MM.1S (cell line): ENCODE results near the gene TMX4.

Experiments
- DNase-seq: peaks from one replicate; pipeline ENCODE4 v3.0.0-alpha.2; 2015
- H2AFZ ChIP-seq: fragments of 300-600 bp; sonication (generic); 2 replicates; pipeline ENCODE4 v1.6.0; 2016; ENCODE audit warnings: antibody characterized with exemption, low read length
- H3F3A ChIP-seq: fragments of 300-600 bp; sonication (generic); 2 replicates; pipeline ENCODE4 v1.6.1; 2016; ENCODE audit warnings: mild to moderate bottlenecking, antibody characterized with exemption, low read length, moderate library complexity, mixed read lengths; ENCODE audit not compliant: insufficient read depth
- H3K27ac ChIP-seq: fragments of 300-600 bp; sonication (generic); 2 replicates; pipeline ENCODE4 v1.5.1; 2016; ENCODE audit warnings: mild to moderate bottlenecking, low read length
- H3K27me3 ChIP-seq: fragments of 300-600 bp; sonication (generic); replicated peaks from 2 replicates; pipeline ENCODE4 v1.6.0; 2016; ENCODE audit warnings: low read length; ENCODE audit not compliant: insufficient read depth
- H3K36me3 ChIP-seq: fragments of 300-600 bp; sonication (generic); replicated peaks from 2 replicates; pipeline ENCODE4 v1.6.1; 2016; ENCODE audit warnings: mild to moderate bottlenecking, low read length, mixed read lengths; ENCODE audit not compliant: insufficient read depth
- H3K4me1 ChIP-seq: fragments of 300-600 bp; sonication (generic); 2 replicates; pipeline ENCODE4 v1.6.1; 2016; ENCODE audit warnings: low read length, mixed read lengths
- H3K4me2 ChIP-seq: fragments of 300-600 bp; sonication (generic); 2 replicates; pipeline ENCODE4 v1.6.0; 2016; ENCODE audit warnings: low read depth, low read length
- H3K4me3 ChIP-seq: fragments of 300-600 bp; sonication (generic); 2 replicates; pipeline ENCODE4 v1.5.1; 2016; ENCODE audit warnings: low read length, mixed read lengths
- H3K79me2 ChIP-seq: fragments of 300-600 bp; sonication (generic); 2 replicates; pipeline ENCODE4 v1.6.1; 2016; ENCODE audit warnings: mixed run types, low read length, mixed read lengths
- H3K9ac ChIP-seq: fragments of 300-600 bp; sonication (generic); 2 replicates; pipeline ENCODE4 v1.6.1; 2016; ENCODE audit warnings: low read length, mixed read lengths
- H3K9me2 ChIP-seq: fragments of 300-600 bp; sonication (generic); replicated peaks from 2 replicates; pipeline ENCODE4 v1.6.1; 2016; ENCODE audit warnings: mild to moderate bottlenecking, low read length, mixed read lengths; ENCODE audit not compliant: insufficient read depth
- H3K9me3 ChIP-seq: fragments of 300-600 bp; sonication (generic); replicated peaks from 2 replicates; pipeline ENCODE4 v1.6.1; 2016; ENCODE audit warnings: mild to moderate bottlenecking, low read length, mixed read lengths; ENCODE audit not compliant: insufficient read depth
- H4K20me1 ChIP-seq: fragments of 300-600 bp; sonication (generic); 2 replicates; pipeline ENCODE4 v1.6.1; 2016; ENCODE audit warnings: mild to moderate bottlenecking, low read length, moderate library complexity, mixed read lengths; ENCODE audit not compliant: insufficient read depth
- CTCF ChIP-seq: fragments of 300-600 bp; sonication (generic); IDR thresholded peaks from 2 replicates; pipeline ENCODE4 v1.5.1; 2016; ENCODE audit warnings: antibody characterized with exemption, low read length, mixed read lengths
- EZH2 ChIP-seq: fragments of 300-600 bp; sonication (generic); optimal IDR thresholded peaks from 2 replicates; pipeline ENCODE3; 2017; ENCODE audit warnings: low read depth, mild to moderate bottlenecking, antibody characterized with exemption, low read length, mixed read lengths
- EZH2phosphoT487 ChIP-seq: fragments of 300-600 bp; sonication (generic); IDR thresholded peaks from 2 replicates; pipeline ENCODE4 v1.6.1; 2018; ENCODE audit warnings: antibody characterized with exemption, low read length

The TMX4 gene

GRCh38 chr20:8019998-8020247 is 362 bp upstream of the TMX4 start:
- H2AFZ ChIP-seq = peak overlapping the region; percentile 46
- H3K4me1 ChIP-seq = peaks cover 22% of the 10 kb centered on the region
- no peaks in the 10 kb centered on the region for H3K36me3 ChIP-seq
- peak overlapping the region; percentile 89 for H3K27ac ChIP-seq
- no peaks in the 10 kb centered on the region for H3K9me3 ChIP-seq
- H3K79me2 ChIP-seq = peaks cover 27% of the 10 kb centered on the region
- no peaks in the 10 kb centered on the region for H4K20me1 ChIP-seq
- no peaks in the 10 kb centered on the region for H3K27me3 ChIP-seq
- H3K9ac ChIP-seq = peak overlapping the region; percentile 95
- peak overlapping the region; percentile 88 for H3K4me3 ChIP-seq
- H3K4me2 ChIP-seq = peak overlapping the region; percentile 84
- DNase-seq = no peak
- H3F3A ChIP-seq = peaks cover 17% of the 10 kb centered on the region; the same call in 1 of the 2 replicates
- TF ChIP-seq EZH2 (no peak), EZH2phosphoT487 (no peak), CTCF (no peak)
- H3K9me2 ChIP-seq = no peaks in the 10 kb centered on the region

GRCh38 chr20:8018958-8019245 is 659 bp downstream of the TMX4 start:
- Histone ChIP-seq H2AFZ (peak overlapping the region; percentile 81), H3K9me2 (no peaks in the 10 kb centered on the region), H3K9me3 (no peaks in the 10 kb centered on the region), H3K27ac (peak overlapping the region; percentile 89), H4K20me1 (no peaks in the 10 kb centered on the region), H3K79me2 (peaks cover 36% of the 10 kb centered on the region), H3K4me1 (peaks cover 22% of the 10 kb centered on the region), H3F3A (peaks cover 17% of the 10 kb centered on the region; the same call in 1 of the 2 replicates), H3K4me2 (peak overlapping the region; percentile 79), H3K36me3 (no peaks in the 10 kb centered on the region), H3K27me3 (no peaks in the 10 kb centered on the region), H3K9ac (peak overlapping the region; percentile 95), H3K4me3 (peak overlapping the region; percentile 88)
- TF ChIP-seq EZH2phosphoT487 = no peak
- TF ChIP-seq CTCF = peak; percentile 11; the same call in 1 of the 2 replicates
- TF ChIP-seq EZH2 = no peak
- DNase-seq = peak; percentile 81

GRCh38 chr20:8012724-8013123 is 6.8 kb downstream of the TMX4 start:
- no peaks in the 10 kb centered on the region for H3K9me2 ChIP-seq
- H2AFZ ChIP-seq = no peak overlapping the region
- H3K36me3 ChIP-seq = no peaks in the 10 kb centered on the region
- peaks cover 45% of the 10 kb centered on the region for H3K79me2 ChIP-seq
- no peak overlapping the region for H3K27ac ChIP-seq
- H3K4me1 ChIP-seq = peaks cover 3% of the 10 kb centered on the region
- H3K4me2 ChIP-seq = no peak overlapping the region
- no peak overlapping the region for H3K9ac ChIP-seq
- no peaks in the 10 kb centered on the region for H3K9me3 ChIP-seq
- H4K20me1 ChIP-seq = no peaks in the 10 kb centered on the region
- H3F3A ChIP-seq = no peaks in the 10 kb centered on the region
- H3K27me3 ChIP-seq = no peaks in the 10 kb centered on the region
- no peak overlapping the region for H3K4me3 ChIP-seq
- DNase-seq = no peak
- TF ChIP-seq CTCF (no peak), EZH2phosphoT487 (no peak), EZH2 (no peak)

- TF ChIP-seq EZH2phosphoT487 (no peak), CTCF (no peak), EZH2 (no peak)
- Histone ChIP-seq H2AFZ (no peak overlapping the region), H3K4me3 (no peak overlapping the region), H3K9me3 (no peaks in the 10 kb centered on the region), H4K20me1 (no peaks in the 10 kb centered on the region), H3K79me2 (peaks cover 18% of the 10 kb centered on the region), H3K36me3 (no peaks in the 10 kb centered on the region), H3K4me1 (no peaks in the 10 kb centered on the region), H3K9me2 (no peaks in the 10 kb centered on the region), H3K27me3 (no peaks in the 10 kb centered on the region), H3K27ac (no peak overlapping the region), H3F3A (no peaks in the 10 kb centered on the region), H3K4me2 (no peak overlapping the region), H3K9ac (no peak overlapping the region)
- no peak for DNase-seq
Observed at GRCh38 chr20:8008733-8009132, 10.8 kb downstream of the TMX4 start.
